ENCODE data around the gene PDPK1. TPM values are rescaled to one million over a fixed set of nuclear protein-coding genes. Genes with fewer than 3 reads are reported as not detected.

Gene PDPK1
- polyA plus RNA-seq, 1 donor = 39.7 TPM

DNA sequence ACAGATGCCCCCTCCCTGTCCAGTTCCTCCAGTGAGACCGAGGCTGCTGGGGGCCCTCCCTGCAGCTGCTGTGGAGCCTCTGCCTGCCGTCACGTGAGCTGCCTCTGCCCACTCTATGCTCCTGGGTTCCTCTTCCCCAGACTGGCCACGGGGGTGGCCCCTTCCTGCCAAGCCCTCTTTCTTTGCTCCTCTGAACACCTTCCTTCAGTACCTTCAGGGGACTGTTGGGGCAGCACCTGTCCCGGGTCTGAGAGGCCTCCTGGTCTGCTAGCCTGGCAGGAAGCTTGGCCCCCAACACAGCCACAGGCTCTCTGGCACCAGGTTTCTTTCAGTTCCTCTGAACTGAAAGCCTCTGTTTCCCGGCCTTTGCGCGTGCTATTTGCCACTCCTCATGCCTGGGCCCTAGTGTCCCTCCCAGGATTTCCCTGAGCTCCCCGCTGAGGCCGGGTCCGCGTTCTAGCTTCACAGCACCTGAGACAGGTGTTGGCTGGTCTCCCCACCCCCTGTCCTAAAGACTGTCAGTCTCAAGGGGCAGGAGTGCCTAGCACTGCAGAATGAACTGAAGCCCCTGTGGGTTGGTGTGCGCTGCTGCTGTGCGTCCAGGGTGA, 30.7 kb upstream of the PDPK1 start:
- Histone ChIP-seq H3K9me3 (ENCODE audit: control insufficient read depth, low read depth, low read length) (no peaks in the 10 kb centered on the region), H3K27me3 (ENCODE audit: control insufficient read depth, insufficient read depth, low read length) (no peaks in the 10 kb centered on the region), H3K4me3 (ENCODE audit: low read length) (no peak overlapping the region), H3K4me1 (ENCODE audit: control insufficient read depth, insufficient read depth, low read length) (peaks cover 24% of the 10 kb centered on the region), H3K36me3 (ENCODE audit: control insufficient read depth, insufficient read depth, low read length) (no peaks in the 10 kb centered on the region), H3K27ac (ENCODE audit: low read length) (no peak overlapping the region)
- WGBS (ENCODE audit: insufficient coverage, low lambda C conversion rate) = no CpG with 5 or more reads among the region's 14 CpGs
- DNase-seq = no peak

DNA sequence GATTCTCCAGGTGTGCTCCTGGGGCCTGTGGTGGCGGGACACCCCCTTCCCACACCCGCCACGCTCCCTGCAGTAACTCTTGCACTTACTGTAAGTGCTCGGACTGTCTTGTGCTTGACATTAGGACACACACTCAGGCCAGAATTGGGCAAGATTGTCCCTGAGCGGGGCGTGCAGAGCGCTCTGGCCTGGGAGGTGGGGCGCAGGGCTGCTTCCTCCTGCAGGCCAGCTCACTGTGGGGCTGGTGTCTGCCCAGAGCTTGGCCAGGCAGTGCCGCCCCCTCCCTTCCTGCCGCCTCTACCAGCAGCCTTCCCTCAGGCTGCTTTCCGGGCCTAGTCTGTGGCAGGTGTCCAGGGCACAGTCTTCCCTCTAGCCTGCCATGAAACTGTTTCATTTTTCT, 30.2 kb upstream of the PDPK1 start:
- Histone ChIP-seq H3K4me1 (ENCODE audit: control insufficient read depth, insufficient read depth, low read length) (peaks cover 24% of the 10 kb centered on the region), H3K27me3 (ENCODE audit: control insufficient read depth, insufficient read depth, low read length) (no peaks in the 10 kb centered on the region), H3K27ac (ENCODE audit: low read length) (no peak overlapping the region), H3K9me3 (ENCODE audit: control insufficient read depth, low read depth, low read length) (no peaks in the 10 kb centered on the region), H3K36me3 (ENCODE audit: control insufficient read depth, insufficient read depth, low read length) (no peaks in the 10 kb centered on the region), H3K4me3 (ENCODE audit: low read length) (no peak overlapping the region)
- DNase-seq = no peak
- no CpG with 5 or more reads among the region's 11 CpGs for WGBS (ENCODE audit: insufficient coverage, low lambda C conversion rate)

DNA sequence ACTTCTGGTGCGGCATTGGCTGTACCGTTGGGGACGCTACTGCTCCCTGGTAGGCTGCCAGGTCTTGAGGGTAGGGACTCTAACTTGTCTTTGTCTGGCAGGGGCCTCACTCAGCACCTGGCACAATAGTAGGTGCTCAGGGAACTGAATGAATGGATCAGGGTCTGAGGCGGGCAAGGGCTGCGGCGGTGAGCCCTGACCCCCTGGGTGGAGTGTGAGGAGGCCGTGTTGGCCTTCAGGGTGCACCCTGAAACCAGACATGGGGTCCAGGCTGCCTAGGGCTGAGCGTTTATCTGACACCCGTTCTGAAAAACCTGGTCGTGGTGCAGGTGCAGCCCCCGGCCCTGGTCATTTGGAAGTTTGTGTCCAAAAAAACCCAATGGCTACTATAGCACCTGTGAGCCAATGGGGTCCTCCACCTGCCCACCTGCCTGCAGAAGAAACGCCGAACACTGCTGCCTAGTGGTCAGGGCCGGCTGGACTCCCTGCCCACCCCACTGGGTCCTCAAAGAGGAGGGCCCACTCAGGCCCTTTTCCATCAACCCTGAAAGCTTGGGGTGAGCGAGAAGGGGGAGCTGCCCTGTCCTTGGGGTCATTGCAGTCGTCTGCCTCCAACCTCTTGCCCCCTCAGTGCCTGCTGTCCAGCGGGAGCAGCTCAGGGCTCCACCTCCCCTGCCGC, 29.0 kb upstream of the PDPK1 start:
- H3K9me3 ChIP-seq (ENCODE audit: control insufficient read depth, low read depth, low read length) = no peaks in the 10 kb centered on the region
- H3K27ac ChIP-seq (ENCODE audit: low read length) = no peak overlapping the region
- H3K4me1 ChIP-seq (ENCODE audit: control insufficient read depth, insufficient read depth, low read length) = peaks cover 24% of the 10 kb centered on the region
- no peaks in the 10 kb centered on the region for H3K36me3 ChIP-seq (ENCODE audit: control insufficient read depth, insufficient read depth, low read length)
- H3K4me3 ChIP-seq (ENCODE audit: low read length) = no peak overlapping the region
- no CpG with 5 or more reads among the region's 18 CpGs for WGBS (ENCODE audit: insufficient coverage, low lambda C conversion rate)
- H3K27me3 ChIP-seq (ENCODE audit: control insufficient read depth, insufficient read depth, low read length) = no peaks in the 10 kb centered on the region
- no peak for DNase-seq

DNA sequence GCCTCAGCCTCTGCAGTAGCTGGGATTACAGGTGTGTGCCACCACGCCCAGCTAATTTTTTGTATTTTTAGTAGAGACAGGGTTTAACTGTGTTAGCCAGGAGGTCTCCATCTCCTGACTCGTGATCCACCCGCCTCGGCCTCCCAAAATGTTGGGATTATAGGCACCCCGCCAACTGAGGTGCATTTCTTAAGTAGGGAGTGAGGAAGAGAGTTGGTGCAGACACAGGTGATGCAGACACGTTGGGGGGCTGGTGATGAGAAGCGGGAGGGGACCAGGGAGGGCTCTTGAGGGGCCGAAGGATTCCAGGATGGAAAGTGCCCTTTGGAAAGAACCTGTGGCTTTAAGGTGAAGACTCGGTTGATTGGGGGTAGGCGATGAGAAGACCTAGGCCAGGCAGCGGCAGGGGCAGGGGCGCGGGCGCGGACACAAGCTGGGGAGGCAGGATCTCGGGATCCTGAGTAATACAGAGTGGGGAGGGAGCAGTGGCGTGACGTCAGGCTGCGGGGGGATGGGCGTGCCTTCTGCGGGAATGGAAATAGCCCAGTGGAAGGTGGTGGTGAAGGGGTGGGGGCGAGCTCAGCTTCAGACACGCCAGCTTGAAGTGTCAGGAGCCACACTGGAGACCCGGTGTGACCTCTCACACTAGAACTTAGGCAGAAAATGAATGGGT, 26.6 kb upstream of the PDPK1 start:
- H3K36me3 ChIP-seq (ENCODE audit: control insufficient read depth, insufficient read depth, low read length) = peaks cover 3% of the 10 kb centered on the region
- peaks cover 34% of the 10 kb centered on the region for H3K4me1 ChIP-seq (ENCODE audit: control insufficient read depth, insufficient read depth, low read length)
- DNase-seq = peak; percentile 67 to 72
- H3K9me3 ChIP-seq (ENCODE audit: control insufficient read depth, low read depth, low read length) = no peaks in the 10 kb centered on the region
- WGBS (ENCODE audit: insufficient coverage, low lambda C conversion rate) = no CpG with 5 or more reads among the region's 24 CpGs
- H3K27me3 ChIP-seq (ENCODE audit: control insufficient read depth, insufficient read depth, low read length) = no peaks in the 10 kb centered on the region
- no peak overlapping the region for H3K27ac ChIP-seq (ENCODE audit: low read length)
- no peak overlapping the region for H3K4me3 ChIP-seq (ENCODE audit: low read length)

GRCh38 chr16:2511996-2512734, 25.7 kb upstream of the PDPK1 start:
- Histone ChIP-seq H3K9me3 (ENCODE audit: control insufficient read depth, low read depth, low read length) (no peaks in the 10 kb centered on the region), H3K27ac (ENCODE audit: low read length) (peak overlapping the region; percentile 74), H3K4me3 (ENCODE audit: low read length) (no peak overlapping the region), H3K27me3 (ENCODE audit: control insufficient read depth, insufficient read depth, low read length) (no peaks in the 10 kb centered on the region), H3K36me3 (ENCODE audit: control insufficient read depth, insufficient read depth, low read length) (peaks cover 10% of the 10 kb centered on the region), H3K4me1 (ENCODE audit: control insufficient read depth, insufficient read depth, low read length) (peaks cover 43% of the 10 kb centered on the region)
- no CpG with 5 or more reads among the region's 17 CpGs for WGBS (ENCODE audit: insufficient coverage, low lambda C conversion rate)
- DNase-seq = no peak

- peaks cover 46% of the 10 kb centered on the region for H3K4me1 ChIP-seq (ENCODE audit: control insufficient read depth, insufficient read depth, low read length)
- H3K27ac ChIP-seq (ENCODE audit: low read length) = peak overlapping the region; percentile 74
- no peaks in the 10 kb centered on the region for H3K9me3 ChIP-seq (ENCODE audit: control insufficient read depth, low read depth, low read length)
- H3K36me3 ChIP-seq (ENCODE audit: control insufficient read depth, insufficient read depth, low read length) = peaks cover 10% of the 10 kb centered on the region
- WGBS (ENCODE audit: insufficient coverage, low lambda C conversion rate) = no CpG with 5 or more reads among the region's 15 CpGs
- H3K27me3 ChIP-seq (ENCODE audit: control insufficient read depth, insufficient read depth, low read length) = no peaks in the 10 kb centered on the region
- peak overlapping the region; percentile 40 for H3K4me3 ChIP-seq (ENCODE audit: low read length)
- peak in 1 of 2 donors; percentile 59 for DNase-seq
Observed at GRCh38 chr16:2512735-2513404, 25.0 kb upstream of the PDPK1 start.

- Histone ChIP-seq H3K27me3 (ENCODE audit: control insufficient read depth, insufficient read depth, low read length) (no peaks in the 10 kb centered on the region), H3K9me3 (ENCODE audit: control insufficient read depth, low read depth, low read length) (no peaks in the 10 kb centered on the region), H3K27ac (ENCODE audit: low read length) (peak within 1 kb of the TSS; percentile 90), H3K4me1 (ENCODE audit: control insufficient read depth, insufficient read depth, low read length) (peaks cover 54% of the 10 kb centered on the region), H3K36me3 (ENCODE audit: control insufficient read depth, insufficient read depth, low read length) (peaks cover 13% of the 10 kb centered on the region), H3K4me3 (ENCODE audit: low read length) (peak within 1 kb of the TSS; percentile 82)
- peak; percentile 94 to 97 for DNase-seq
- no CpG with 5 or more reads among the region's 122 CpGs for WGBS (ENCODE audit: insufficient coverage, low lambda C conversion rate)
Observed at GRCh38 chr16:2513405-2514332, 24.2 kb upstream of the PDPK1 start, which contains the start of gene ATP6V0C. ATP6V0C (plus strand) TSS chr16:2513952; CDS start chr16:2514104, 152 bp downstream.

DNA sequence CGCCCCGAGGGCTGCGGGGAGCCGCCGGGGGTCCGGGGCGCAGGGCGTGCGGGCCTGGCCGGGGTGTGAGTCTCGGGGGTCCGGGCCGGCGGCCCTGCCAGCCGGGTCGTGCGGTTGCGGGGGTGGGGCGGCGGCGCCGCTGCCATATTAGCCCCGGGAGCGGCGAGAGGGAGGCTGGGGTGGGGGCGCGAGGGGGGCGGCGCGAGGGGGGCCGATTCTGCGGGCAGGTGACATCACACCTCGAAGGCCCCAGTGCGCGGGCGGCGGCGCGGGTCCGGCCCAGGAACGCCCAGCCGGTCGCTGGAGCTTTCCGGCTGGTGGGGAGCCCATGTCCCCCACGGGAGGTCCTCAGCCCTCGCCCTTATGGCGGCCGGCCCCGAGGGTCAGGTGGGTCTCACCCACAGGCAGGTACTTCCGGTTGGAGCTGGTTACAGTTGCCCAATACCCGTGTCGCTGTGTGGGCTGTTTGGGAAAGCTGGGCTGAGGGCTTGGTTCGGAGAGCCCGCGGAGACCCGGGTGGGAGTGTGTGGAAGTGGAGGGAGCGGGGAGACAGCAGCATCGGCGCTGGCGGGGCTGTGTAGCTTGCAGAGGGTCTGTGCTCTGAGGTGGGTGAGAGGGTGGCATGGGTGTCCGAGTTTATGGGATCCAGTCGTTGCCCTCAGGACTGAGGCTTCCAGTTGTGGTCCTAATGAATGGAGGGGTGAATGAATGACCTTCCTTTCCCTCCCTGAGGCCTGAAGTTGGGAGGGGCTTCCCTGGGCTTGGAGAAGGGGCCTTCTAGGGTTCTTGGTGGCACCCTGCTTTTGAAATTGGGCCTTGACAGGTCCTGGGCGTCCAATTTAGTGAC, 23.3 kb upstream of the PDPK1 start:
- H3K36me3 ChIP-seq (ENCODE audit: control insufficient read depth, insufficient read depth, low read length) = peaks cover 22% of the 10 kb centered on the region
- WGBS (ENCODE audit: insufficient coverage, low lambda C conversion rate) = no CpG with 5 or more reads among the region's 63 CpGs
- H3K4me1 ChIP-seq (ENCODE audit: control insufficient read depth, insufficient read depth, low read length) = peaks cover 62% of the 10 kb centered on the region

More for the DNA sequence above, 23.3 kb upstream of the PDPK1 start:
- H3K9me3 ChIP-seq (ENCODE audit: control insufficient read depth, low read depth, low read length) = peaks cover 6% of the 10 kb centered on the region
- peak overlapping the region; percentile 82 for H3K4me3 ChIP-seq (ENCODE audit: low read length)
- DNase-seq = peak in 1 of 2 donors; percentile 45
- H3K27ac ChIP-seq (ENCODE audit: low read length) = peak overlapping the region; percentile 90
- no peaks in the 10 kb centered on the region for H3K27me3 ChIP-seq (ENCODE audit: control insufficient read depth, insufficient read depth, low read length)

Measured in large intestine (tissue), 3 donors.